Thyroid gland (tissue), 4 donors: Measurements from ENCODE around the gene FAR1. TPM values are rescaled to one million over a fixed set of nuclear protein-coding genes. Genes with fewer than 3 reads are reported as not detected.

ENCODE experiments used
- DNase-seq, 2 donors: peaks; one replicate each; pipeline ENCODE4 v3.0.0-alpha.2; 2019
- H3K27ac ChIP-seq, 3 donors: fragments of 200-600 bp; sonication (generic); 1 replicate in 2 of 3; 2 replicates in 1 of 3; pipeline ENCODE4 v1.5.1; 2016 to 2019; ENCODE audit warnings: mild to moderate bottlenecking in 1 of 3, moderate library complexity in 1 of 3
- H3K27me3 ChIP-seq: fragments of 200-600 bp; sonication (generic); one replicate; pipeline ENCODE4 v1.5.1; 2019
- H3K36me3 ChIP-seq, 2 donors: fragments of 200-600 bp; sonication (generic); one replicate each; pipeline ENCODE4 v1.5.1; 2016 to 2019
- H3K4me1 ChIP-seq, 2 donors: fragments of 200-600 bp; sonication (generic); one replicate each; pipeline ENCODE4 v1.5.1; 2017 to 2019
- H3K4me3 ChIP-seq, 3 donors: fragments of 200-600 bp; sonication (generic); replicated peaks in 1 of 3; 1 replicate in 2 of 3; 2 replicates in 1 of 3; pipeline ENCODE4 v1.5.1; 2016; ENCODE audit warnings: mild to moderate bottlenecking in 1 of 3
- H3K9me3 ChIP-seq: fragments of 200-600 bp; sonication (generic); one replicate; pipeline ENCODE4 v1.5.1; 2017
- POLR2A ChIP-seq, 2 donors: fragments of 450-650 bp; IDR thresholded peaks; one replicate each; pipeline ENCODE4 v1.6.1; 2017; ENCODE audit warnings: antibody characterized with exemption in 2 of 2, mild to moderate bottlenecking in 2 of 2, moderate library complexity in 1 of 2
- WGBS, 2 donors: methylation state at CpG; one replicate each; pipeline ENCODE4 v1.1.5; 2017; 5-methylcytosine and 5-hydroxymethylcytosine counted together
- intact Hi-C: fragments of 100-400 bp; cut with DNase I; formaldehyde crosslinking; loops from one replicate; pipeline ENCODE4 v1.15.1; 2023
- total RNA-seq, 4 donors: library from RNA; depleted of rRNA; stranded (reverse); fragments of >200 nt; gene quantifications; one replicate each; pipeline ENCODE4 v1.2.3, GENCODE V29; 2016
- TF ChIP-seq, protein P1 (sequence below), 6 experiments: fragments of 200-600 bp in 3 of 6; fragments of 450-650 bp in 3 of 6; sonication (generic) in 3 of 6; IDR thresholded peaks; one replicate each; pipeline ENCODE4 v1.5.1; 2016 to 2019; ENCODE audit warnings: antibody characterized with exemption in 6 of 6, mild to moderate bottlenecking in 2 of 6, inconsistent platforms in 1 of 6, moderate library complexity in 1 of 6

FAR1 gene
- total RNA-seq, 4 donors from 2014 or later, result 43.8 to 76.0 (median 48.9) TPM

DNA sequence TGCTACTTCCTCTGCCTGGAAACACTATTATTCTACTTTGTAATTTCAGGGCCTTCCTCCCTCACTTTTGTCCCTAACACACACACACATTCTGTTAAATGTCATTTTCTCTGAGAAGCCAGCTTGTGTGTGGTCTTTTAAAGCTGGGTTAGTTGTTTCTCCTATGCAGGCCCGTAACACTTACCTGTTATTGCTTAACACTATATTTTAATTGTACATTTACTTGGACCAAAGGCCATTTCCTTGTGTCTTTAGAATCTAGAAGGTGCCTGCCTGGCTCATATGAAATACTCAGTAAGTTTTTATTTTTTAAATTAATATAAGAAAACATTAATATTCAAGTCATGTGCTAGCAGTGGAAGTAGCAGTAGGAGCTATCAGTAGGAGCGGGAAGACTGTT is 30.6 kb downstream of the FAR1 start:
- Histone ChIP-seq H3K27me3 (no peaks in the 10 kb centered on the region), H3K9me3 (no peaks in the 10 kb centered on the region), H3K27ac (no peak overlapping the region), H3K36me3 (no peaks in the 10 kb centered on the region), H3K4me3 (no peak overlapping the region), H3K4me1 (no peaks in the 10 kb centered on the region)
- TF ChIP-seq, protein P1, sequence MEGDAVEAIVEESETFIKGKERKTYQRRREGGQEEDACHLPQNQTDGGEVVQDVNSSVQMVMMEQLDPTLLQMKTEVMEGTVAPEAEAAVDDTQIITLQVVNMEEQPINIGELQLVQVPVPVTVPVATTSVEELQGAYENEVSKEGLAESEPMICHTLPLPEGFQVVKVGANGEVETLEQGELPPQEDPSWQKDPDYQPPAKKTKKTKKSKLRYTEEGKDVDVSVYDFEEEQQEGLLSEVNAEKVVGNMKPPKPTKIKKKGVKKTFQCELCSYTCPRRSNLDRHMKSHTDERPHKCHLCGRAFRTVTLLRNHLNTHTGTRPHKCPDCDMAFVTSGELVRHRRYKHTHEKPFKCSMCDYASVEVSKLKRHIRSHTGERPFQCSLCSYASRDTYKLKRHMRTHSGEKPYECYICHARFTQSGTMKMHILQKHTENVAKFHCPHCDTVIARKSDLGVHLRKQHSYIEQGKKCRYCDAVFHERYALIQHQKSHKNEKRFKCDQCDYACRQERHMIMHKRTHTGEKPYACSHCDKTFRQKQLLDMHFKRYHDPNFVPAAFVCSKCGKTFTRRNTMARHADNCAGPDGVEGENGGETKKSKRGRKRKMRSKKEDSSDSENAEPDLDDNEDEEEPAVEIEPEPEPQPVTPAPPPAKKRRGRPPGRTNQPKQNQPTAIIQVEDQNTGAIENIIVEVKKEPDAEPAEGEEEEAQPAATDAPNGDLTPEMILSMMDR (IDR thresholded peaks at IDR 0.05), result no peak
- TF ChIP-seq POLR2A (IDR thresholded peaks at IDR 0.05), result no peak
- 96 to 97% methylated on average over 2 of the region's 2 CpGs for WGBS, 2 donors
- intact Hi-C loops, result no loop called here
- DNase-seq, result no peak

DNA sequence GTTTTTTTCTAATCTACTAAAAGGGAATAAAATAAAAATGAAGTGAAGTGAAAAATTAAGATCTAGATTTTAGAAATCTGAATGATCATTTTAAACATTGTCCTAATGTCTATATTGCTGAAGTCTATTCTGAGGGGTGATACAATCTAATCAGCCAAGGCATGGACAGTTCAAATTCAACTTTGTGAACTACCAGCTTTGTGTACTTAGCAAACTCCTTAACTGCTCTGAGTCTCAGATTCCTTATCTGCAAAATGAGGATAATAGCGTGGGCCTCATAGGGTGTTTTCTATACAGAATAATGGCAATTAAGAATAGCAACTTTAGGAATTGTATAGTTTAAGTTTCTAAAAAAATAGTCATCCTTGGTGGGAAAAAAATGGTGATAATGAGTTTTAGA is 31.4 kb downstream of the FAR1 start:
- no peak for DNase-seq
- no peak overlapping the region for H3K27ac ChIP-seq
- no peaks in the 10 kb centered on the region for H3K36me3 ChIP-seq
- no peaks in the 10 kb centered on the region for H3K9me3 ChIP-seq
- no peaks in the 10 kb centered on the region for H3K27me3 ChIP-seq
- H3K4me3 ChIP-seq, result no peak overlapping the region
- H3K4me1 ChIP-seq, result no peaks in the 10 kb centered on the region
- WGBS, 2 donors, result 82 to 83% methylated on average over 1 of the region's 1 CpG
- intact Hi-C loops, result no loop called here
- no peak for TF ChIP-seq POLR2A (IDR thresholded peaks at IDR 0.05)
- TF ChIP-seq, protein P1 (IDR thresholded peaks at IDR 0.05), result no peak

DNA sequence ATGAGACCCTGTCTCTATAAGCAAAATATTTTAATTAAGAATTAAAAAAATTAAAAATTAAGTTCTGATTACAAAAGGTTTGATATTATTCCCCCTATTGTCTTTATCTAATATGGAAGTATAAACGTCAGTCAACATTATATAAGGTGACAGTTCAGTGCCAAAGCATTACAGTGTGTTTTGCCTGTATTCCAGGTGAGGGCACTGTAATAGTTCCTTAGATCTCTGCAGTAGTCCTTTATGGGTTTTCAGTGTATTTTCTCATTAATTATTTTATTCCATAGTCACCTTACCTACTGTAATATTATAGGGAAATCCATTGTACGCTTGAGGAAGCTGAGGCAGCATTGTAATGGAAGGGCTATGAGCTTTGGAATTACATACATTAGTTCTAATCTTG is 33.0 kb downstream of the FAR1 start:
- 89 to 93% methylated on average over 2 of the region's 2 CpGs for WGBS, 2 donors
- Histone ChIP-seq H3K36me3 (no peaks in the 10 kb centered on the region), H3K4me3 (no peak overlapping the region), H3K27ac (no peak overlapping the region), H3K27me3 (no peaks in the 10 kb centered on the region), H3K4me1 (no peaks in the 10 kb centered on the region), H3K9me3 (no peaks in the 10 kb centered on the region)
- TF ChIP-seq, protein P1 (IDR thresholded peaks at IDR 0.05), result no peak
- no peak for TF ChIP-seq POLR2A (IDR thresholded peaks at IDR 0.05)
- intact Hi-C loops, result no loop called here
- DNase-seq, result no peak

DNA sequence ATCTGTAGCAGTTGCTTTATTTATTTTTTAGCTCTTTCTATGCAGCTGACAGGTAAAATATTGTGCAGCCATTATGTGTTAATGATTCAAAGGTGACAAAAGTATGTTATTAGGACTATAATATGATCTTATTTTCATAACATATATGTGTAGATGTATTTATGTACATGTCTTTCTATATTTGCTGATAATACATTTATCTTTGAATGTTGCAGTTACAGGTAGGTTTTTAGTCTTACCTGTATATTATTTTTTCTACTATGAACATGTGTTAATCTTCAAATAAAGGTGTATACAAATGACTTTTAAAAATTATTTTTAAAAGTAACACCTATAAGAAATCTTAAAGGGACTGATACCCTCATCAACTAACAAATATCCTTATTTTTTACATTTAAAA is 33.6 kb downstream of the FAR1 start:
- no peak for DNase-seq
- Histone ChIP-seq H3K36me3 (no peaks in the 10 kb centered on the region), H3K4me3 (no peak overlapping the region), H3K27ac (no peak overlapping the region), H3K4me1 (no peaks in the 10 kb centered on the region), H3K9me3 (no peaks in the 10 kb centered on the region), H3K27me3 (no peaks in the 10 kb centered on the region)
- intact Hi-C loops, result no loop called here
- TF ChIP-seq, protein P1 (IDR thresholded peaks at IDR 0.05), result no peak
- TF ChIP-seq POLR2A (IDR thresholded peaks at IDR 0.05), result no peak

DNA sequence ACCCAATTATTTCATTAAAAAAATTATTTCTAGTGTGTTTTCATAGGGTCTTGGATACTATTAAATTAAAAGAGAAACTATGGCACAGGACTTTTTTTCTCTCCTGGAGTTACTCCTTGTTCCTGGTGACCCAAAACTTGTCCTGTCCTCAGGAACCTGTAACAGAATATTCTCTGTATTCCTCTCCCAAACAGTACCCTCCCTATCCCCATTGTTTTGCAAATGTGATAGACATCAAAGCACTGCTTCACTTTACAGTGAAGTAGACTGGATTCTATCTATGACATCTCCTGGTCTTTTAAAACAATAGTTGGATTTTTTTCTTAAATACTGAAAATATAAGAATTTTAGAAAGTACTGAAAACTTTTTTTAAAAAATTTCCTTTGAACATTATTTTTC is 37.2 kb downstream of the FAR1 start:
- no peak for TF ChIP-seq POLR2A (IDR thresholded peaks at IDR 0.05)
- TF ChIP-seq, protein P1 (IDR thresholded peaks at IDR 0.05), result no peak
- peaks cover 5 to 7% of the 10 kb centered on the region in 2 donors for H3K36me3 ChIP-seq
- intact Hi-C loops, result no loop called here
- no peak overlapping the region for H3K27ac ChIP-seq
- H3K27me3 ChIP-seq, result no peaks in the 10 kb centered on the region
- H3K4me1 ChIP-seq, result no peaks in the 10 kb centered on the region
- H3K9me3 ChIP-seq, result no peaks in the 10 kb centered on the region
- DNase-seq, result no peak
- no peak overlapping the region for H3K4me3 ChIP-seq
